Tibial nerve (tissue), 4 donors: ENCODE data around the gene TARDBP. TPM values are rescaled to one million over a fixed set of nuclear protein-coding genes. Genes with fewer than 3 reads are reported as not detected.
"Not testable (repeated sequence)": the region's sequence is repeated elsewhere in the genome, so short reads cannot be mapped to it uniquely, and the experiment has no call there.

ENCODE experiments used
- DNase-seq, 2 donors: peaks; one replicate each; pipeline ENCODE4 v3.0.0-alpha.2; 2019; ENCODE audit warnings: low spot score in 2 of 2
- H3K27ac ChIP-seq, 4 donors: fragments of 200-600 bp; sonication (generic) in 3 of 4; one replicate each; pipeline ENCODE4 v1.5.1; 2017 to 2019; ENCODE audit warnings: mild to moderate bottlenecking in 1 of 4
- H3K27me3 ChIP-seq, 2 donors: fragments of 200-600 bp; sonication (generic) in 1 of 2; one replicate each; pipeline versions ENCODE4 v1.5.1 to v1.6.0; 2017 to 2019
- H3K36me3 ChIP-seq, 3 donors: fragments of 200-600 bp; sonication (generic); one replicate each; pipeline ENCODE4 v1.5.1; 2018 to 2019
- H3K4me1 ChIP-seq, 4 donors: fragments of 200-600 bp; sonication (generic) in 3 of 4; one replicate each; pipeline ENCODE4 v1.5.1; 2017 to 2019
- H3K4me3 ChIP-seq, 4 donors: fragments of 200-600 bp; sonication (generic) in 3 of 4; one replicate each; pipeline ENCODE4 v1.5.1; 2017 to 2019; ENCODE audit warnings: mild to moderate bottlenecking in 1 of 4, moderate library complexity in 1 of 4
- H3K9me3 ChIP-seq, 4 donors: fragments of 200-600 bp; sonication (generic) in 3 of 4; one replicate each; pipeline ENCODE4 v1.5.1; 2017 to 2019
- CTCF ChIP-seq, 5 experiments: fragments of 200-600 bp in 3 of 5; fragments of 450-650 bp in 2 of 5; sonication (generic) in 3 of 5; IDR thresholded peaks; one replicate each; pipeline ENCODE4 v1.5.1; 2016 to 2019; ENCODE audit warnings: antibody characterized with exemption in 5 of 5, mild to moderate bottlenecking in 3 of 5, moderate library complexity in 2 of 5
- EP300 ChIP-seq, 2 donors: sonication (generic); formaldehyde crosslinking; IDR thresholded peaks; one replicate each; pipeline ENCODE4 v1.6.1; 2017; ENCODE audit warnings: antibody characterized with exemption in 2 of 2, mild to moderate bottlenecking in 1 of 2
- POLR2A ChIP-seq, 2 donors: fragments of 450-650 bp; IDR thresholded peaks; one replicate each; pipeline ENCODE4 v1.6.1; 2017; ENCODE audit warnings: antibody characterized with exemption in 2 of 2, mild to moderate bottlenecking in 2 of 2, moderate library complexity in 2 of 2
- WGBS, 2 donors: methylation state at CpG; one replicate each; pipeline ENCODE4 v1.1.5; 2018; 5-methylcytosine and 5-hydroxymethylcytosine counted together
- total RNA-seq, 4 donors: library from RNA; depleted of rRNA; stranded (reverse); fragments of >200 nt; gene quantifications; one replicate each; pipeline ENCODE4 v1.1.0, GENCODE V29; 2016

Gene TARDBP
- total RNA-seq, 4 donors from 2014 or later: 165 to 237 (median 171) TPM

- no peak for DNase-seq
- no peak within 1 kb of the TSS for H3K27ac ChIP-seq
- H3K4me1 ChIP-seq: no peaks in the 10 kb centered on the region
- no peaks in the 10 kb centered on the region for H3K9me3 ChIP-seq
- 90% methylated on average over 21 to 24 of the region's 28 CpGs for WGBS, 2 donors
- no peak within 1 kb of the TSS for H3K4me3 ChIP-seq
- H3K36me3 ChIP-seq: no peaks in the 10 kb centered on the region
- no peaks in the 10 kb centered on the region for H3K27me3 ChIP-seq
- no peak for TF ChIP-seq CTCF (IDR thresholded peaks at IDR 0.05)
- TF ChIP-seq EP300 (IDR thresholded peaks at IDR 0.05): no peak
- TF ChIP-seq POLR2A (IDR thresholded peaks at IDR 0.05): no peak
Measured at GRCh38 chr1:11046625-11047365, 34.3 kb downstream of the TARDBP start, which contains the start of gene MASP2. MASP2 (minus strand) TSS chr1:11047239; CDS start chr1:11047207, 32 bp downstream.

GRCh38 chr1:11051121-11051520, 38.7 kb downstream of the TARDBP start:
- not testable (repeated sequence) for H3K27me3 ChIP-seq, H3K27ac ChIP-seq, DNase-seq, H3K4me1 ChIP-seq, H3K4me3 ChIP-seq, H3K9me3 ChIP-seq
- peaks cover 0 to 25% (median 5%) of the 10 kb centered on the region in 3 donors for H3K36me3 ChIP-seq
- WGBS, 2 donors: 86 to 90% methylated on average over 10 of the region's 10 CpGs

DNA sequence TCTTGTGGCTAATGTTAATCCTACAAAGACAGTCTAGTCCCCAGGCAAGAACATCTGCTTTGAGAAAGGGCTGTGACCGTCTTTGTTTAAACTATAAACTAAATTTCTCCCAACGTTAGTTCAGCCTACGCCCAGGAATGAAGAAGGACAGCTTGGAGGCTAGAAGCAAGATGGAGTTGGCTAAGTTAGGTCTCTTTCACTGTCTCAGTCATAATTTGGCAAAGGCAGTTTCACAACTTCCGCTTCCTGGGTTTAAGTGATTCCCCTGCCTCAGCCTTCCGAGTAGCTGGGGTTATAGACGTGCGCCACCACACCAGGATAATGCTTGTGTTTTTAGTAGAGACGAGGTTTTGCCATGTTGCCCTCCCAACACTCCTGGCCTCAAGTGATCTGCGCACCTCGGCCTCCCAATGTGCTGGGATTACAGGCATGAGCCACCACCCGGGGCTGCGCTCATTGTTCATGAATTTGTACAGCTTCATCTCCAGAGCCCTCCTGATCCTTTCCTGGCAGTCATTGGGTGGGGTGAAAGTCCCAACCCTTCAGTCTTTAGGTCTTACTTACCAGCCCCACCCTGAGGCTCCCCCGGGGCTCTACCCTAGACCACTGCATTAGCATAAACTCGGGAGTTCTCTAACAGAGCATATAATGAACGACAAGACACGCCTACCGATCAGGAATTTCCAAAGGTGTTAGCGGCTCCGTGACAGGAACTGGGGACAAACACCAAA, 39.5 kb downstream of the TARDBP start:
- H3K4me3 ChIP-seq: no peak overlapping the region
- H3K27me3 ChIP-seq: no peaks in the 10 kb centered on the region
- no peak overlapping the region for H3K27ac ChIP-seq
- H3K4me1 ChIP-seq: peaks cover 0 to 10% (median 0%) of the 10 kb centered on the region in 4 donors
- H3K36me3 ChIP-seq: peaks cover 0 to 33% (median 8%) of the 10 kb centered on the region in 3 donors
- DNase-seq: no peak
- TF ChIP-seq POLR2A (IDR thresholded peaks at IDR 0.05) (no peak), EP300 (IDR thresholded peaks at IDR 0.05) (no peak), CTCF (IDR thresholded peaks at IDR 0.05) (no peak)
- H3K9me3 ChIP-seq: no peaks in the 10 kb centered on the region
- 52% methylated on average over 15 to 19 of the region's 19 CpGs for WGBS, 2 donors

- peaks cover 0 to 16% (median 0%) of the 10 kb centered on the region in 4 donors for H3K4me1 ChIP-seq
- H3K27me3 ChIP-seq: no peaks in the 10 kb centered on the region
- no peak overlapping the region for H3K4me3 ChIP-seq
- H3K27ac ChIP-seq: no peak overlapping the region
- TF ChIP-seq CTCF (IDR thresholded peaks at IDR 0.05) (no peak), EP300 (IDR thresholded peaks at IDR 0.05) (no peak), POLR2A (IDR thresholded peaks at IDR 0.05) (no peak)
- no peak for DNase-seq
- H3K36me3 ChIP-seq: peaks cover 0 to 45% (median 8%) of the 10 kb centered on the region in 3 donors
- WGBS, 2 donors: 26 to 34% methylated on average over 19 to 29 of the region's 29 CpGs
- no peaks in the 10 kb centered on the region for H3K9me3 ChIP-seq
Measured at GRCh38 chr1:11052839-11053757, 40.6 kb downstream of the TARDBP start.

- H3K4me3 ChIP-seq: no peak overlapping the region
- H3K27me3 ChIP-seq: no peaks in the 10 kb centered on the region
- H3K27ac ChIP-seq: no peak overlapping the region
- TF ChIP-seq POLR2A (IDR thresholded peaks at IDR 0.05) (no peak), CTCF (IDR thresholded peaks at IDR 0.05) (no peak), EP300 (IDR thresholded peaks at IDR 0.05) (no peak)
- WGBS, 2 donors: 62 to 74% methylated on average over 7 to 9 of the region's 10 CpGs
- DNase-seq: no peak
- H3K36me3 ChIP-seq: peaks cover 0 to 46% (median 8%) of the 10 kb centered on the region in 3 donors
- peaks cover 0 to 20% (median 3%) of the 10 kb centered on the region in 4 donors for H3K4me1 ChIP-seq
- H3K9me3 ChIP-seq: no peaks in the 10 kb centered on the region
Measured at GRCh38 chr1:11053758-11054137, 41.3 kb downstream of the TARDBP start.
